Gastroesophageal sphincter (tissue), 4 donors: ENCODE data around the gene USP43. TPM values are rescaled to one million over a fixed set of nuclear protein-coding genes. Genes with fewer than 3 reads are reported as not detected.
"Not testable (repeated sequence)": the region's sequence is repeated elsewhere in the genome, so short reads cannot be mapped to it uniquely, and the experiment has no call there.

Experiments
- ATAC-seq: fragments of 150-250 bp; one replicate; pipeline ENCODE4 v1.9.1; 2016; ENCODE audit warnings: mild to moderate bottlenecking, moderate library complexity
- H3K27ac ChIP-seq, 4 donors: fragments of 200-600 bp; sonication (generic) in 3 of 4; 1 replicate in 3 of 4; 2 replicates in 1 of 4; pipeline ENCODE4 v1.5.1; 2016 to 2019
- H3K27me3 ChIP-seq: fragments of 200-600 bp; sonication (generic); one replicate; pipeline ENCODE4 v1.5.1; 2019
- H3K36me3 ChIP-seq, 2 donors: fragments of 200-600 bp; sonication (generic); one replicate each; pipeline ENCODE4 v1.5.1; 2019; ENCODE audit warnings: control low read depth in 1 of 2
- H3K4me1 ChIP-seq, 3 donors: fragments of 200-600 bp; sonication (generic); 1 replicate in 2 of 3; 2 replicates in 1 of 3; pipeline ENCODE4 v1.5.1; 2016 to 2019; ENCODE audit warnings: control low read depth in 2 of 3
- H3K4me3 ChIP-seq, 2 donors: fragments of 200-600 bp; sonication (generic); one replicate each; pipeline ENCODE4 v1.5.1; 2019; ENCODE audit warnings: mild to moderate bottlenecking in 1 of 2, moderate library complexity in 1 of 2
- H3K9me3 ChIP-seq, 3 donors: fragments of 200-600 bp; sonication (generic); one replicate each; pipeline ENCODE4 v1.5.1; 2017 to 2019; ENCODE audit warnings: control low read depth in 2 of 3
- CTCF ChIP-seq, 4 experiments: fragments of 200-600 bp in 2 of 4; fragments of 450-650 bp in 2 of 4; sonication (generic) in 1 of 4; IDR thresholded peaks; one replicate each; pipeline ENCODE4 v1.5.1; 2017 to 2019; ENCODE audit warnings: antibody characterized with exemption in 4 of 4, mild to moderate bottlenecking in 2 of 4, moderate library complexity in 2 of 4
- EP300 ChIP-seq: sonication (generic); formaldehyde crosslinking; IDR thresholded peaks from one replicate; pipeline ENCODE4 v1.6.1; 2017; ENCODE audit warnings: antibody characterized with exemption, mild to moderate bottlenecking
- POLR2A ChIP-seq, 2 donors: fragments of 450-650 bp; IDR thresholded peaks; one replicate each; pipeline ENCODE4 v1.6.1; 2017; ENCODE audit warnings: antibody characterized with exemption in 2 of 2, mild to moderate bottlenecking in 2 of 2, moderate library complexity in 1 of 2
- POLR2AphosphoS5 ChIP-seq: sonication (generic); formaldehyde crosslinking; IDR thresholded peaks from one replicate; pipeline ENCODE4 v1.6.1; 2017; ENCODE audit warnings: antibody characterized with exemption
- WGBS, 2 donors: methylation state at CpG; one replicate each; pipeline ENCODE4 v1.1.5; 2018; ENCODE audit warnings: low coverage in 1 of 2; 5-methylcytosine and 5-hydroxymethylcytosine counted together
- total RNA-seq, 4 donors: library from RNA; depleted of rRNA; stranded (reverse); fragments of >200 nt; gene quantifications; one replicate each; pipeline ENCODE4 v1.1.0, GENCODE V29; 2016

Gene USP43
- total RNA-seq, 4 donors from 2014 or later = 0.17 to 0.27 TPM; not detected in 2

GRCh38 chr17:9658593-9659211, 13.4 kb downstream of the USP43 start:
- ATAC-seq = no peak
- WGBS, 2 donors = 54 to 55% methylated on average over 3 of the region's 4 CpGs
- TF ChIP-seq EP300 (no peak), CTCF (IDR thresholded peaks at IDR 0.05) (no peak), POLR2A (IDR thresholded peaks at IDR 0.05) (no peak)

GRCh38 chr17:9661027-9661426, 15.7 kb downstream of the USP43 start:
- Histone ChIP-seq H3K27me3 (peaks cover 3% of the 10 kb centered on the region), H3K4me3 (no peak overlapping the region), H3K4me1 (no peaks in the 10 kb centered on the region), H3K36me3 (no peaks in the 10 kb centered on the region), H3K9me3 (peaks cover 0 to 10% (median 0%) of the 10 kb centered on the region in 3 donors), H3K27ac (no peak overlapping the region)
- ATAC-seq = no peak
- TF ChIP-seq CTCF (IDR thresholded peaks at IDR 0.05) = no peak
- TF ChIP-seq POLR2A (IDR thresholded peaks at IDR 0.05) = no peak
- no peak for TF ChIP-seq POLR2AphosphoS5
- TF ChIP-seq EP300 = no peak
- 89 to 100% methylated on average over 2 of the region's 2 CpGs for WGBS, 2 donors

More at GRCh38 chr17:9658593-9659211, 13.4 kb downstream of the USP43 start:
- Histone ChIP-seq H3K36me3 (no peaks in the 10 kb centered on the region), H3K27me3 (no peaks in the 10 kb centered on the region), H3K9me3 (peaks cover 0 to 5% (median 0%) of the 10 kb centered on the region in 3 donors), H3K4me1 (no peaks in the 10 kb centered on the region), H3K4me3 (no peak overlapping the region), H3K27ac (no peak overlapping the region)

GRCh38 chr17:9663511-9663910, 18.2 kb downstream of the USP43 start:
- H3K9me3 ChIP-seq = peaks cover 0 to 11% (median 0%) of the 10 kb centered on the region in 3 donors
- not testable (repeated sequence) for H3K27me3 ChIP-seq, ATAC-seq, H3K36me3 ChIP-seq, H3K27ac ChIP-seq, H3K4me1 ChIP-seq, H3K4me3 ChIP-seq
- whole genome bisulfite sequencing, 2 donors = 93 to 94% methylated on average over 6 of the region's 11 CpGs

- Histone ChIP-seq H3K4me1 (no peaks in the 10 kb centered on the region), H3K27me3 (peaks cover 29% of the 10 kb centered on the region), H3K4me3 (no peak overlapping the region), H3K9me3 (peaks cover 0 to 7% (median 0%) of the 10 kb centered on the region in 3 donors), H3K36me3 (no peaks in the 10 kb centered on the region), H3K27ac (no peak overlapping the region)
- no peak for ATAC-seq
- TF ChIP-seq CTCF (IDR thresholded peaks at IDR 0.05) = no peak
- TF ChIP-seq EP300 = no peak
- TF ChIP-seq POLR2AphosphoS5 = no peak
- TF ChIP-seq POLR2A (IDR thresholded peaks at IDR 0.05) = no peak
- WGBS, 2 donors = 64 to 77% methylated on average over 4 of the region's 5 CpGs
These were observed 21.2 kb downstream of the USP43 start for GRCh38 chr17:9666461-9667050.

GRCh38 chr17:9668517-9668916, 23.2 kb downstream of the USP43 start:
- Histone ChIP-seq H3K36me3 (no peaks in the 10 kb centered on the region), H3K27ac (no peak overlapping the region), H3K4me1 (no peaks in the 10 kb centered on the region), H3K27me3 (peaks cover 29% of the 10 kb centered on the region), H3K4me3 (no peak overlapping the region), H3K9me3 (peaks cover 0 to 7% (median 0%) of the 10 kb centered on the region in 3 donors)
- 58 to 61% methylated on average over 2 to 5 of the region's 6 CpGs for WGBS, 2 donors
- no peak for TF ChIP-seq POLR2A (IDR thresholded peaks at IDR 0.05)
- TF ChIP-seq EP300 = no peak
- no peak for TF ChIP-seq POLR2AphosphoS5
- no peak for TF ChIP-seq CTCF (IDR thresholded peaks at IDR 0.05)
- ATAC-seq = no peak
